ENCODE results near the gene SLC44A2. TPM values are rescaled to one million over a fixed set of nuclear protein-coding genes. Genes with fewer than 3 reads are reported as not detected.

SLC44A2 gene
- total and polyA plus RNA-seq, 2 experiments from 2014 or later, result 43.2 to 65.0 TPM

GRCh38 chr19:10620786-10621185 lies 4.6 kb upstream of the SLC44A2 start:
- TF ChIP-seq, protein P1, sequence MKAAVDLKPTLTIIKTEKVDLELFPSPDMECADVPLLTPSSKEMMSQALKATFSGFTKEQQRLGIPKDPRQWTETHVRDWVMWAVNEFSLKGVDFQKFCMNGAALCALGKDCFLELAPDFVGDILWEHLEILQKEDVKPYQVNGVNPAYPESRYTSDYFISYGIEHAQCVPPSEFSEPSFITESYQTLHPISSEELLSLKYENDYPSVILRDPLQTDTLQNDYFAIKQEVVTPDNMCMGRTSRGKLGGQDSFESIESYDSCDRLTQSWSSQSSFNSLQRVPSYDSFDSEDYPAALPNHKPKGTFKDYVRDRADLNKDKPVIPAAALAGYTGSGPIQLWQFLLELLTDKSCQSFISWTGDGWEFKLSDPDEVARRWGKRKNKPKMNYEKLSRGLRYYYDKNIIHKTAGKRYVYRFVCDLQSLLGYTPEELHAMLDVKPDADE (IDR thresholded peaks at IDR 0.05), result no peak
- TF ChIP-seq, protein P2, sequence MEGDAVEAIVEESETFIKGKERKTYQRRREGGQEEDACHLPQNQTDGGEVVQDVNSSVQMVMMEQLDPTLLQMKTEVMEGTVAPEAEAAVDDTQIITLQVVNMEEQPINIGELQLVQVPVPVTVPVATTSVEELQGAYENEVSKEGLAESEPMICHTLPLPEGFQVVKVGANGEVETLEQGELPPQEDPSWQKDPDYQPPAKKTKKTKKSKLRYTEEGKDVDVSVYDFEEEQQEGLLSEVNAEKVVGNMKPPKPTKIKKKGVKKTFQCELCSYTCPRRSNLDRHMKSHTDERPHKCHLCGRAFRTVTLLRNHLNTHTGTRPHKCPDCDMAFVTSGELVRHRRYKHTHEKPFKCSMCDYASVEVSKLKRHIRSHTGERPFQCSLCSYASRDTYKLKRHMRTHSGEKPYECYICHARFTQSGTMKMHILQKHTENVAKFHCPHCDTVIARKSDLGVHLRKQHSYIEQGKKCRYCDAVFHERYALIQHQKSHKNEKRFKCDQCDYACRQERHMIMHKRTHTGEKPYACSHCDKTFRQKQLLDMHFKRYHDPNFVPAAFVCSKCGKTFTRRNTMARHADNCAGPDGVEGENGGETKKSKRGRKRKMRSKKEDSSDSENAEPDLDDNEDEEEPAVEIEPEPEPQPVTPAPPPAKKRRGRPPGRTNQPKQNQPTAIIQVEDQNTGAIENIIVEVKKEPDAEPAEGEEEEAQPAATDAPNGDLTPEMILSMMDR (conservative IDR thresholded peaks at IDR 0.05; ENCODE audit: low read depth in 2 of 2), result no peak
- H3K9me2 ChIP-seq (ENCODE audit: insufficient read depth), result no peaks in the 10 kb centered on the region
- H2AFZ ChIP-seq, result no peak overlapping the region
- DNase-seq (ENCODE audit: low spot score) (no peak), ATAC-seq (no peak)
- Mint-ChIP-seq H3K4me1 (peaks cover 6% of the 10 kb centered on the region; the same call in 2 of the 3 replicates), H3K4me3 (no peak overlapping the region), H3K36me3 (ENCODE audit: low read depth) (peaks cover 3% of the 10 kb centered on the region; the same call in 2 of the 3 replicates), H3K27me3 (ENCODE audit: insufficient read depth, low read depth, poor library complexity) (peaks cover 5% of the 10 kb centered on the region), H3K9me3 (no peaks in the 10 kb centered on the region; the same call in 2 of the 3 replicates), H3K27ac (no peak overlapping the region)
- no peak overlapping the region for H3K4me2 ChIP-seq
- no peaks in the 10 kb centered on the region for H3K36me3 ChIP-seq (ENCODE audit: insufficient read depth)
- H3K27ac ChIP-seq (ENCODE audit: low read depth), result no peak overlapping the region; the same call in 1 of the 2 replicates
- peaks cover 5% of the 10 kb centered on the region; the same call in 1 of the 2 replicates for H4K20me1 ChIP-seq (replicated peaks; ENCODE audit: insufficient read depth)
- H3K4me1 ChIP-seq (ENCODE audit: insufficient read depth), result peaks cover 10% of the 10 kb centered on the region
- peaks cover 6% of the 10 kb centered on the region; the same call in 1 of the 2 replicates for H3K79me2 ChIP-seq (replicated peaks; ENCODE audit: insufficient read depth)
- no peak overlapping the region for H3K4me3 ChIP-seq
- H3K27me3 ChIP-seq (ENCODE audit: insufficient read depth), result no peaks in the 10 kb centered on the region
- peaks cover 11% of the 10 kb centered on the region for H3F3A ChIP-seq (replicated peaks; ENCODE audit: low read depth)

- peaks cover 5% of the 10 kb centered on the region; the same call in 1 of the 2 replicates for H4K20me1 ChIP-seq (replicated peaks; ENCODE audit: insufficient read depth)
- no peak overlapping the region for H3K4me3 Mint-ChIP-seq
- H3K27ac Mint-ChIP-seq, result no peak overlapping the region
Measured at GRCh38 chr19:10621966-10622365, 3.4 kb upstream of the SLC44A2 start.

More at GRCh38 chr19:10621966-10622365, 3.4 kb upstream of the SLC44A2 start:
- Histone ChIP-seq H3K4me1 (ENCODE audit: insufficient read depth) (peaks cover 17% of the 10 kb centered on the region), H3F3A (replicated peaks; ENCODE audit: low read depth) (peaks cover 11% of the 10 kb centered on the region), H2AFZ (no peak overlapping the region), H3K36me3 (ENCODE audit: insufficient read depth) (no peaks in the 10 kb centered on the region), H3K4me2 (no peak overlapping the region), H3K4me3 (no peak overlapping the region), H3K79me2 (replicated peaks; ENCODE audit: insufficient read depth) (peaks cover 14% of the 10 kb centered on the region; the same call in 1 of the 2 replicates), H3K9me2 (ENCODE audit: insufficient read depth) (no peaks in the 10 kb centered on the region), H3K27me3 (ENCODE audit: insufficient read depth) (no peaks in the 10 kb centered on the region), H3K27ac (ENCODE audit: low read depth) (no peak overlapping the region)
- TF ChIP-seq, protein P3, sequence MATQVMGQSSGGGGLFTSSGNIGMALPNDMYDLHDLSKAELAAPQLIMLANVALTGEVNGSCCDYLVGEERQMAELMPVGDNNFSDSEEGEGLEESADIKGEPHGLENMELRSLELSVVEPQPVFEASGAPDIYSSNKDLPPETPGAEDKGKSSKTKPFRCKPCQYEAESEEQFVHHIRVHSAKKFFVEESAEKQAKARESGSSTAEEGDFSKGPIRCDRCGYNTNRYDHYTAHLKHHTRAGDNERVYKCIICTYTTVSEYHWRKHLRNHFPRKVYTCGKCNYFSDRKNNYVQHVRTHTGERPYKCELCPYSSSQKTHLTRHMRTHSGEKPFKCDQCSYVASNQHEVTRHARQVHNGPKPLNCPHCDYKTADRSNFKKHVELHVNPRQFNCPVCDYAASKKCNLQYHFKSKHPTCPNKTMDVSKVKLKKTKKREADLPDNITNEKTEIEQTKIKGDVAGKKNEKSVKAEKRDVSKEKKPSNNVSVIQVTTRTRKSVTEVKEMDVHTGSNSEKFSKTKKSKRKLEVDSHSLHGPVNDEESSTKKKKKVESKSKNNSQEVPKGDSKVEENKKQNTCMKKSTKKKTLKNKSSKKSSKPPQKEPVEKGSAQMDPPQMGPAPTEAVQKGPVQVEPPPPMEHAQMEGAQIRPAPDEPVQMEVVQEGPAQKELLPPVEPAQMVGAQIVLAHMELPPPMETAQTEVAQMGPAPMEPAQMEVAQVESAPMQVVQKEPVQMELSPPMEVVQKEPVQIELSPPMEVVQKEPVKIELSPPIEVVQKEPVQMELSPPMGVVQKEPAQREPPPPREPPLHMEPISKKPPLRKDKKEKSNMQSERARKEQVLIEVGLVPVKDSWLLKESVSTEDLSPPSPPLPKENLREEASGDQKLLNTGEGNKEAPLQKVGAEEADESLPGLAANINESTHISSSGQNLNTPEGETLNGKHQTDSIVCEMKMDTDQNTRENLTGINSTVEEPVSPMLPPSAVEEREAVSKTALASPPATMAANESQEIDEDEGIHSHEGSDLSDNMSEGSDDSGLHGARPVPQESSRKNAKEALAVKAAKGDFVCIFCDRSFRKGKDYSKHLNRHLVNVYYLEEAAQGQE (IDR thresholded peaks at IDR 0.05; ENCODE audit: unreplicated experiment), result no peak
- TF ChIP-seq, protein P1 (IDR thresholded peaks at IDR 0.05), result no peak
- no peak for TF ChIP-seq EZH2phosphoT487 (IDR thresholded peaks at IDR 0.05; ENCODE audit: unreplicated experiment)
- TF ChIP-seq, protein P2 (conservative IDR thresholded peaks at IDR 0.05; ENCODE audit: low read depth in 2 of 2), result no peak
- TF ChIP-seq JUNB (IDR thresholded peaks at IDR 0.05; ENCODE audit: unreplicated experiment), result no peak
- TF ChIP-seq NANOG (IDR thresholded peaks at IDR 0.05; ENCODE audit: borderline replicate concordance), result no peak
- no peak for TF ChIP-seq CREB1 (CRISPR knock-in tag; IDR thresholded peaks at IDR 0.05; ENCODE audit: low read depth)
- no peak for TF ChIP-seq ZNF331 (CRISPR knock-in tag; IDR thresholded peaks at IDR 0.05; ENCODE audit: low read depth)
- Mint-ChIP-seq H3K27me3 (ENCODE audit: insufficient read depth, low read depth, poor library complexity) (peaks cover 8% of the 10 kb centered on the region), H3K9me3 (no peaks in the 10 kb centered on the region; the same call in 2 of the 3 replicates), H3K4me1 (peaks cover 11% of the 10 kb centered on the region), H3K36me3 (ENCODE audit: low read depth) (peaks cover 8% of the 10 kb centered on the region; the same call in 2 of the 3 replicates)
- ATAC-seq (no peak), DNase-seq (ENCODE audit: low spot score) (no peak)
